H1 (cell line): ENCODE measurements around the gene MED12L. TPM values are rescaled to one million over a fixed set of nuclear protein-coding genes. Genes with fewer than 3 reads are reported as not detected.

Experiments used
- BACH1 ChIP-seq: IDR thresholded peaks from 2 replicates; pipeline ENCODE4 v1.6.1; 2012; ENCODE audit warnings: low read length, improper control_type of control experiment
- BCL11A ChIP-seq, 2 experiments: IDR thresholded peaks; one replicate each; pipeline ENCODE4 v1.6.1; 2011; ENCODE audit warnings: low read depth in 2 of 2, low read length in 2 of 2, mild to moderate bottlenecking in 2 of 2
- CHD1 ChIP-seq: IDR thresholded peaks from 2 replicates; pipeline ENCODE4 v1.6.1; 2012; ENCODE audit warnings: low read depth, low read length, improper control_type of control experiment
- CHD7 ChIP-seq: fragments of 300-600 bp; sonication (generic); IDR thresholded peaks from 2 replicates; pipeline ENCODE4 v1.7.1; 2012; ENCODE audit warnings: low read length, moderate library complexity, mild to moderate bottlenecking, inconsistent platforms; ENCODE audit not compliant: insufficient replicate concordance
- E2F6 ChIP-seq: IDR thresholded peaks from 2 replicates; pipeline ENCODE4 v1.6.1; 2012; ENCODE audit warnings: inconsistent platforms
- GTF2F1 ChIP-seq: IDR thresholded peaks from 2 replicates; pipeline ENCODE4 v1.6.1; 2012; ENCODE audit warnings: low read depth, low read length, improper control_type of control experiment, borderline replicate concordance
- KDM4A ChIP-seq: IDR thresholded peaks from one replicate; pipeline ENCODE4 v1.7.1; 2012; ENCODE audit warnings: low read depth, mild to moderate bottlenecking, moderate library complexity, low read length, inconsistent platforms; ENCODE audit not compliant: severe bottlenecking
- NANOG ChIP-seq: IDR thresholded peaks from 2 replicates; pipeline ENCODE4 v1.6.1; 2011; ENCODE audit warnings: low read length, low read depth, mild to moderate bottlenecking, inconsistent platforms; ENCODE audit not compliant: insufficient read depth, poor library complexity, severe bottlenecking
- TAF7 ChIP-seq: optimal IDR thresholded peaks from 2 replicates; pipeline ENCODE3; 2011; ENCODE audit warnings: low read depth, mild to moderate bottlenecking, inconsistent platforms, low read length, moderate library complexity, borderline replicate concordance
- TEAD4 ChIP-seq: IDR thresholded peaks from 2 replicates; pipeline ENCODE4 v1.6.1; 2012; ENCODE audit warnings: low read depth, low read length, inconsistent platforms, mixed read lengths
- polyA plus RNA-seq, 7 experiments: library from polyadenylated mRNA; depleted of rRNA in 3 of 7; stranded (reverse) in 5 of 7; unstranded in 2 of 7; fragments of >200 nt in 5 of 7; fragments of 200-250 nt in 2 of 7; gene quantifications; 1 replicate in 5 of 7; 2 replicates in 1 of 7; 4 replicates in 1 of 7; pipeline versions ENCODE4 v1.2.1 to v1.2.3, GENCODE V29; 2011 to 2013; ENCODE audit warnings: missing spikeins in 2 of 7, mixed read lengths in 2 of 7
- total RNA-seq: library from RNA; stranded (reverse); fragmentation: NEBNext Ultra II Directional; extraction: Animal tissue kit (Norgen Biotek cat#: 25700); gene quantifications from 2 replicates; pipeline ENCODE4 v1.2.1, GENCODE V29; 2021

Gene MED12L
- total and polyA plus RNA-seq, 2 of the 8 experiments (the other 6 are each of a cell fraction or from before 2014, with no cell fraction given) = 3.6 to 26.2 TPM

DNA sequence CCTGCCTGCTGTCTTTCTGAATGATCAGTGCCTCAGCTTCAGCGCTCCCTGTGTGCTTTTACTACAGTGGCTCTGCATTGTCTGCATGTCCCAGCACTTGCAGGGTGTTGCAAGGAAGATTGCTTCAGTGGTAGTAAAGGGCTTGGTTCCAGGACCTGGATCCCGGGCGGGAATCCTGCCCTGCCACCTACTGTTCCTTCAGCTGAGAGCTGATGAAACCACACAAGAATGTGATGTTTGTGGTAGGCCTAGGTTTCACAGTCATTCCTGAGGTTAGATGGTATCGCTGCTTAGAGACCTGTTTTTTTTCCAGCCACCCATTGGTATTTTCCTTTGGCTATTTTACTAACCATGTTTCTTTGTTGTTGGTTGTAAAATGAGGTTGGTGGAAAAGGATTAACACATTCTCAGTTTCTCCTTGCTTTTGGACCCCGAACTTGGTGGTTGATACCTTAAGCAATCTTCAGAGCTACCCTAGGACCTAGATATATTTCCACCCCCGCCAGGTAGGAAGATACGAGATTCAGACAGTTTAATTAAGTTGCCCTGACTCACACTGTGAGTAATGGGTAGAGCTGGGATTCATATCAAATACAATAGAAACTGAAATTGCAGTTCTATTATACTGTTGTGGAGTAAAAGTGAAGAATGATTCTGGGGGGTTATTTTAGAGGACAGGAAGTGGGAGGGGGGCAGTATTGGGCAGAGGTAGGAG is 219.8 kb downstream of the MED12L start (continued):
- peak; percentile 70 for TF ChIP-seq CHD7
- no peak for TF ChIP-seq TAF7
- peak; percentile 95 for TF ChIP-seq TEAD4
- no peak for TF ChIP-seq BCL11A (IDR thresholded peaks at IDR 0.05; ENCODE audit: low read depth in 2 of 2, low read length in 2 of 2)
- no peak for TF ChIP-seq GTF2F1
- no peak for TF ChIP-seq BACH1
- TF ChIP-seq NANOG = no peak
- no peak for TF ChIP-seq KDM4A
- no peak for TF ChIP-seq E2F6
- TF ChIP-seq CHD1 = no peak
